ENCODE data around the gene TMEM255A.
A peak's percentile ranks its signal among the peaks of the same experiment; 100 is the strongest.
"Not testable (repeated sequence)": the region's sequence is repeated elsewhere in the genome, so short reads cannot be mapped to it uniquely, and the experiment has no call there.

The TMEM255A gene

DNA sequence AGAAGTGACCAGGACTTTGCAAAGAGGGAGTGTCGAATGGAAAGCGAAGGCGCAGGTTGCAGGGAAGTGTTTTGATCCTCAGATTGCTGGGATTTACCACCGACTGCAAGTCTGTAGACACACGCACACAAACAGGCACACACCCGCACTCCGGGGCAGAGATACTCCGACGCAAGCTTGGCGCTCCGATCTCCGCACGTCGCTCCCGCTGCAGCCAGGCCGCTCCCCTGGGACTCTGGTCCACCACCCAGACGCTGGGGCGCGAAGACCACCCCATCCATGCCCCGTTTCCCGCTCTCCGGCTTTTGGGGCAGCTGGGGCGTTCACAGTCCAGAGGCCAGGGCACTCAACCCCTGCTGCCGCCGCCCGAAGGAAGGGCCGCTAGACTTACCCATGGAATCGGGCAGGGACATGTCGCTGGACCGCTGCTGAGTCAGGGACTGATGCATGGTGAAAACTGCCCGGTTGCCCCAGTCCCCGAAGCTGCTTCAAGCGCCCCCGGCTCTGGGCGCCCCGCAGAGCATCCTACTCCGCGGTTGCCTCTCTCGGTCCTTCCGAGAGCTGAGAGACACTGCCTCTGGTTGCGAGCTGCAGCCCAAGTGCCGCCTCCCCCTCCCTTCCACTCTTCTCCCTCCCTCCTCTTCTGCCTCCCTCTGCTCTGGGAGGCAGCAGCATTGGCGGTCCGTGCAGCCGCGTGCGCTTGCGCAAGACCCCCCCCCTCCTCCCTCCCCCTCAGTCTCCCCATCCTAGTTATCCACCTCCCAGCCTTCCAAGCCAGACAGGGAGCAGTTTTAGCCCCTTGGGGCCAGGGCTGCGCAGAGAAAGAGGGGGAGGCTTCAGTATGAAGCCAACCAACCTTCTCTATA lies at the start of gene TMEM255A:
Gene TMEM255A, minus strand, starts transcription at position 601 of the 866 bp plus-strand sequence. Its CDS starts 152 bp downstream, at position 449.
- no peak for DNase-seq (ENCODE audit: low read depth)

DNA sequence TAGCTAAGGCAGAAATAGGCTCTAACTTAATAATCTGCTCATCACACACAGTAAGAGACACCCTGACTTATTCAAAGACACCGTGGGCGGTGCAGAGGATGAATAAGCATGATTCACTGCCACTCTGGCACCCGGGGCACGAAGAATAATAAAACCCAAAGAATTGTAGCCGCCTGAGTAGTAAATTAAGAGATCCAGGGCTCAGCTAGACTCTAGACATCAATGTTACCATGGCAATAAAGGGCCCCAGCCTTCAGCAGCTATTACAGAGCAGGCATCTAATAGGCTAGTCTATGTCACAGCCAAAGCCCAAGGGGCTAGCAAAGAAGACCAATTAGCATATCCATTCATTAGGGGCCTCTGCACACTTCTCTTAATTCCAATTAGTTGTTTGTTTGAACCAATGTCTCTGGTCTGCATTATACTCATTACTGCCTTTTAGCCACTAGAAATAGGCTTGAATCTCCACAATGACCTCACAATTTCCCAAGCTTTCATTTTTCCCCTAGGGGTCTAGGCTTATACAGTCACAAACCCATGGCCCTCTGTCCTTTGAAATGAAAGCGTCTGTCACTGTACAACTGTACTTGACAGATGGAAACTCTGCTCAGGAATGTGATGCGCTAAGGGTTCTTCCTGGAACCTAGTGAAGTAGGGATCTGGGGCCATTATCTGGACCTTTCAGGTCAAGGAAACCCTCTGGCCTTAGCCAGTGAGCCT lies 47.6 kb upstream of the TMEM255A start:
- DNase-seq (ENCODE audit: low read depth): peak; percentile 23

DNA sequence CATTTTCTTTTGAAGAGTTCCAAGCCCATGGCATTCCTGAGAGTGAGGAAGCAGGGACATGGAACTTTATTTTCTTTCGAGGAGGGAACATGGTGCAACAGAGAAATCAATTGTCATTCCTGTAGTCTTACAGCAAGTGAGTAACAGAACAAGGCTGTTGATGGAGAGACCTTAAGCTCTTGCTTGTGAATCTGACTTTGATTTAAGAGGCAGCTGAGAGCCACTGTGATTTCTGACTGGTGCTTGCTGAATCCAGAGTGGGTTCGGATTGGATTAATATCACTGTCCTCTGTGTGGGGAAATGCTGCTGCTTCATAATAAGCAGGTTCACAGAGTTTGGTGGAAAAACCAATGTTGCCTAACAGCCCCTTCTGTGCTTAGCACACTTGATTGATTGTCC lies 45.9 kb upstream of the TMEM255A start:
- DNase-seq (ENCODE audit: low read depth): no peak

DNA sequence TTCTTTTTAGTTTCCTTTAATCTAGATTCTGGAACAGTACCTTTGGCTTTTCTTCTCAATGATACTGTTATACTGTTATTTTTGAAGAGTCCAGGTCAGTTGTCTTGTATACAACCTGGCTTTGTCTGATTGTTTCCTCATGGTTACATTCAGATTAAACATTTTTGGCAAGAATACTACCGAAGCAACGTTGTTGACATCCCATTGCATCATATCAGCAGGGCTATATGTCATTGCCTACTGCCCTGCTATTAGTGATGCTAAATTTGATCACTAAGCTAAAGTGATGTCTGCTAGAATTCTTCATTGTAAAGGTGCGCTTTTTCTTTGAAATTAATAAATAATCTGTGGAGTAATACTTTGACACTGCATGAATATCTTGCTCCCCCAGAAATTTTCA lies 44.8 kb upstream of the TMEM255A start:
- DNase-seq (ENCODE audit: low read depth): no peak

DNA sequence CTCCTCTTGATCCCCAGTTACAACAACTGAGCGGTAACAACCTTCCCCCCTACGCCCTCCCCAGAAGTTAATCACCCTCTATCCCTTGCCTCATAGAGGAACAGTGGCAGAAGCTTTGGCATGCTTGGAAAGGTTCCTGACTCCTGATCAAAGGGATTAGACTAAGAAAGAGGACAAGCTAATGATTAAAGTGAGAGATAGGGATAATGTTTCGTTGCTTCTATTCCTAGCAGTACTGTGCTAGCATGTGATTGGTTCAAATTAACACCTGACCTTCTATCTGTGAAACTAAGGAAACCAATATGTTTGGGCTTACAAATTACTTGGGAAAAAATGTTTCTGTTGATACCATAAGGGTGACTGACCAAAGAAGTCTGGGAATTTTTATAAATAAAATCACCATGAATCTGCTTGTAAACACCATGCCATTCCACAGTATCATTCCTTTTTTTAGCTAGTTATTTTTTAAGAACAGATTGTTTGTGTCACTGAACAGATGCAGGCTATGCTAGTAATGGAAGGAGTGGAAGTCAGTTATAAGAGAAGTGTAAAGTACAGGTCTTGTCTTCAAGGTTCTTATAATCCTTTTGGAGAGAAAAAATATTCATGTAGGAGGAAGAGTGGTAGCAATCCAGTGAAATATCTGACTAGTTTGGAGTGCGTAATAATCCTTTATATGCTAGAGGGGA lies 39.3 kb upstream of the TMEM255A start:
- DNase-seq (ENCODE audit: low read depth): no peak

DNA sequence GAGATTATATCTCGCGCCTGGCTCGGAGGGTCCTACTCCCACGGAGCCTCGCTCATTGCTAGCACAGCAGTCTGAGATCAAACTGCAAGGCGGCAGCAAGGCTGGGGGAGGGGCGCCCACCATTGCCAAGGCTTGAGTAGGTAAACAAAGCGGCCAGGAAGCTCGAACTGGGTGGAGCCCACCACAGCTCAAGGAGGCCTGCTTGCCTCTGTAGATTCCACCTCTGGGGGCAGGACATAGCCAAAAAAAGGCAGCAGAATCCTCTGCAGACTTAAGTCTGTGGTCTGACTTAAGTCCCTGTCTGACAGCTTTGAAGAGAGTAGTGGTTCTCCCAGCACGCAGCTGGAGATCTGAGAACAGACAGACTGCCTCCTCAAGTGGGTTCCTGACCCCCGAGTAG lies 33.3 kb upstream of the TMEM255A start:
- DNase-seq (ENCODE audit: low read depth): not testable (repeated sequence)

DNA sequence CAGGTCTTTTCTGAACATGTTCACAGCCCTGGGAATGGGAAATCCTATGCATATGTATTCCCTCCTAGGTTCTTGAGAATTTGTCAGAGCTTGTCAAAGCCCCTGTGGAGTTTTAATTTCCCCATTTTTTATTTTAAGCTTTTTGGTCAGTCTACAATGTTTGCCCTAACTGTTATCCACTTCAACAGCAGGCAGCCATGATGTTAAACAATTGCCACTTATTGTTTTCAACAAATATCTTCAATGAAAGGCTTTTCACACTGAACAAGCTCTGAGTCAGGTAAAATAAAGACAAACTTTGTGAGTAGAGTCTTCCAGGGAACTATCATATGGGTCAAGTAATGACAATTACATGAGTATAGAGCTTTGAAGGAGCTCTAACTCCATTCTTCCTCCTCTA lies 25.6 kb upstream of the TMEM255A start:
- no peak for DNase-seq (ENCODE audit: low read depth)

DNA sequence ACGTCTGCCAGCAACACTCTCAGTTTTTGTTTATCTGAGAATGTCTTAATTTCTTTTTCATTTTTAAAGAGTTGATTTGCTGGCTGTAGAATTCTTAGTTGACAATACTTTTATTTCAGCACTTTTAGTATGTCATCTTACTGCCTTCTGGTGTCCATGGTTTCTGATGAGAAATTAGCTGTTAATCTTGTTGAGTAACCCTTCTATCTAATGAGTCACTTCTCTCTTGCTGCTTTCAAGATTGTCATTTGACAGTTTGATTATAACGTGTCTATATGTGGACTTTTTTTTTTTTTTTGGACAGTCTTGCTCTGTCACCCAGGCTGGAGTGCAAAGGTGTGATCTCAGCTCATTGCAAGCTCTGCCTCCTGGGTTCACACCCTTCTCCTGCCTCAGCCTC lies 24.0 kb upstream of the TMEM255A start:
- no peak for DNase-seq (ENCODE audit: low read depth)

DNA sequence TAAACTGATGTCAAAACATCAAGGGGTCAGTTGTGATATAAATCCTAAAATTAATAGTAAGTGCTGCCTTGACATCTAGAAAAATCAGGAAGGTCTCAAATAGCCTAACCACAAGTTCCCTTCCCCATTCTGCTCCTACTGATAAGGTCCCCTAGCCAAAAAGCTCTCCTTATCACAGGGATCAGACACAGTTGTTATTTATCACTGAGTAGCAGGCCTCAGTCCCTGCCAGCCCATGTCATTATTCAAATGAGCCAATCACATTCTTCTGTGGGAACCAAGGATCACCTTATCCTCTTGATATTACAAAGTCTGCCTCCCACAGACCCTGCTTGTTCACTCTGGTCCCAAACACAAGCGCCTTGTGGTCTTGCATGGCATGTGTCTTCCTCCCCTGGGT lies 23.3 kb upstream of the TMEM255A start:
- no peak for DNase-seq (ENCODE audit: low read depth)

DNA sequence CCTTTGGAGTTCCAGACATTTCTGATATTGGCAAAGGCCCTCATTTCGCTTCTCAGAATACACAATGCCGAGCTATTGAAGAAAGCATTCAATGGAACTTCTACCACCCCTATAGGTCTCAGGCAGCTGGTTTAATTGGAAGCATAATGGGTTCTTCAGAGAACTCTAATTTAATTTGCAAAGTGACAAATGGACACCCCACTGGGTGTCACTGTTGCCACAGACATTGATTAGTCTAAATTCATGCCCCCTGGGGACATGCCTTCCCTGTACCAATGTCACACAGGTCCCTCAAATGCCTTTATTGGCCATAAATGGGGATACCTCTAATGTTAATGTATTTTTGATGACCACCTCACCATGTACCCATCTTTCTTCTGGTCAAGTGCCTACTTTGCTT lies 22.9 kb upstream of the TMEM255A start:
- DNase-seq (ENCODE audit: low read depth): no peak

DNA sequence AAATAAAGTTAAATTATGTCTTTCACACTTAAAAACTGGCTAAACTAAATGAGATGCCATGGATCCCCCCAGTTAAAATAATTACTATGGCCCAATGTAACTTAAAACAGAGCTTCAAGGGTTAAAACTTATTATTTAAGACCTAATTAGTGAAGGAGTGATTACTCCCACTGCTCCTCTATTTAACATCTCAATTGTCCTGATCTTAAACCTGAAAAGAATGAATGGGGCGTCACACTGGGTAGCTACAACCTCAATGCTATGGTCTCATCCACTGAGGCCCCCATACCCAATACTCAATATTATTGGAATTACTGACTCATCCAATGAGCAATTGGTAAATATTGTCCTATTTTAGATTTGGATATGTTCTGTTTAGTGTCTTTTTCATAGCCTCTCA lies 21.1 kb upstream of the TMEM255A start:
- DNase-seq (ENCODE audit: low read depth): no peak

DNA sequence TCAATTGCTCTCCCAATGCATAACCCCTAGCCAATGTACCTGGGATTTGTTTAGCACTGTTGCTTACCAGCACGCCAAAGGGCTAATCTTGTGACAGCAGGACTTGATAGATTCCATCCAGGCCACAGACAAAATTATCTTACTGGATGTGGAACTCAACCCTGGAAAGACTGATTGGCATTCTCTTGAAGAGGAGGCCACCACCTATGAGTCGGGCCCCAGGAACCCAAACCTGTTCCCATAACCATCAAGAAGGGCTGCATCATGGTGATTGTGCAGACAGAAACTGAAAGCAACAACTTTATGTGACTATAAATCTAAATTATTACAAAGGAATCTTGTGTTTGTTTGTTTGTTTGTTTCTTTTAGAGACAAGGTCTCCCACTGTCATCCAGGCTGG lies 19.9 kb upstream of the TMEM255A start:
- no peak for DNase-seq (ENCODE audit: low read depth)

DNA sequence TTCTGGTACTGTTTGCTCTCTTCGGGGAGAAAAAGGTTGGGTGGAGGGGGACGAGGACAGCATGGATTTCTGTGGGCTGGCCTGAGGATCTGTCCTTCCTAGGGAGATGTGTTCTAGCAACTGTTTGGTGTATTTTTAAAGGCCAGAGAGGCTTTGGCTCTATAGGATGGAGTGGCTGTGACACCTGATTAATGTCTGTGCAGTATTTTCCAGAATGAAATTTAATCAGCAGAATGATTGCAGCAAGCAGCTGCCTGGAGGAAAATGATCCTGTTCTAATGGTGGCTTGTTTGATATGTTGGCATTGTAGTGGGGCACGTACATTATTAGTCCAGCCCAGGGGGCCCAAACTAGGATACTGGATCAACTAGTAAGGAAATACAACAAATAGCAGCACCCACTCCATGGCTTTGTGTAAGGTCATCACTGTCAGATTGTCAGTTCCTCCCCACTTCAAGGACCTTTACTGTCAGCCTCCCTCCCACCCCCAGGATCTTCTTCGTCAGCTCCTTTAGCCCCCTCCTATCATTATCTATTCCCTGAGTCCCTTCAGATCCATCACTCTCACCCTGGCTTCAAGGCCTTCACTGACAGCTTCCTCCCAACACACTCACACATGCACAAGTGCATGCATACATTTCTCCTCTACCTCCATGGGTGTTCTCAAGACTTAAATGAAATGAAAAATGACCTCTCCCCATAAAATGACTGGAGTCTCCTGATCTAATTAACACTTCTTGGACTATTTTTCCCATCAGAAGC lies 10.4 kb upstream of the TMEM255A start:
- no peak for DNase-seq (ENCODE audit: low read depth)

DNA sequence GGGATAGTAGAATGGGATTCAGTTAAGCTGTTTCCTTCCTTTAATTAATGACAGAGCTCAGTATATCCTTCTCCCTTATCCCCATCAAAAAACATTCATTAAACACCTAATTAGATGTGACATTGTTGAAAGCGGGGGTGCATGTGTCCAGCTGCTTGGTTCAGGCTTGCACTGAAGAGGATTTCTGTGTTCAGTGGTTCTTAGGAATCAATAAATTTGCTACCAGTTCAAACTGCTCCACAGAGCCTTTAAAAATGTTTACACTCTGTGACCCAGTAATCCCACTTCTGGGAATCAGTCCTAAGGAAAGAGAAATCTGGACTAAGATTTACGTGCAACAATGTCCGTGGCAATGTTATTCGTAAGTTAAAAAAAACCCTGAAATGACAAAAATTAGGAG lies 7.2 kb upstream of the TMEM255A start:
- no peak for DNase-seq (ENCODE audit: low read depth)

DNA sequence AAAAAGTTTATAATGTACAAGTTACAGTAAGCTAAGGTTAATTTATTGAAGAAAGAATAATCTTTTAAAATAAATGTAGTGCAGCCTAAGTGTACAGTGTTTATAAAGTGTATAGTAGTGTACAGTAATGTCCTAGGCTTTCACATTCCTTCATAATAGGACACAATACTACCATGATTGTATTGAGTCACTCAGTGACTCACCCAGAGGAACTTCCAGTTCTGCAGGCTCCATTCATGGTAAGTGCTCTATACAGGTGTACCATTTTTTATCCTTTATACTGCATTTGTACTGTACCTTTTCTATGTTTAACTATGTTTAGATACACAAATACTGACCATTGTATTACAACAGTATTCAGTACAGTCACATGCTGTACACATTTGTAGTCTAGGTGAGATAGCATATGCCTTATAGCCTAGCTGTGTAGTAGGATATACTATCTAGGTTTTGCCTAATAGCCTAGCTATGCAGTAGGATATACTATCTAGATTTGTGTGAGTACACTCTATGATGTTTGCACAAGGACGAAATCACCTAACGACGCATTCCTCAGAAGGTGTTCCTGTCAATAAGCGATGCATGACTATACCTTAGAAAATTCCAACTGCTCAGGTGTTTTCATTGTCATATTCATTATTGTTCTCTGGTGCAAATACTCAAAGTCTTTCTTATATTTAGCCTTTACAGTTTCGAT lies 5.5 kb upstream of the TMEM255A start:
- no peak for DNase-seq (ENCODE audit: low read depth)

DNA sequence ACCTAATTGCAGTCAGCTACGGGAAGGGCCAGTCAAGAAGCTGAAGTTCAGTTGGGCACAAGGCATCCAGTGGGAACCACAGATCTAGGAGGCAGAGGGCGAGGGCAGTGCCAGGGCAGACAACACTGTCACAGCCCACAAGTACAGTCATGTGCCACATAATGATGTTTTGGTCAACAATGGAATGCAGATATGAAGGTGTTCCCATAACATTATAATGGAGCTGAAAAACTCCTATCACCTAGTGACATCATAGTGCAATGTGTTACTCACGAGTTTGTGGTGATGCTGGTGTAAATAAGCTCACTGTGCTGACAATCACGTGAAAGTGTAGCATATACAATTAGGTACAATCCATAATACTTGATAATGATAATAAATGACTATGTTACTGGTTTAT lies 4.5 kb upstream of the TMEM255A start:
- no peak for DNase-seq (ENCODE audit: low read depth)

DNA sequence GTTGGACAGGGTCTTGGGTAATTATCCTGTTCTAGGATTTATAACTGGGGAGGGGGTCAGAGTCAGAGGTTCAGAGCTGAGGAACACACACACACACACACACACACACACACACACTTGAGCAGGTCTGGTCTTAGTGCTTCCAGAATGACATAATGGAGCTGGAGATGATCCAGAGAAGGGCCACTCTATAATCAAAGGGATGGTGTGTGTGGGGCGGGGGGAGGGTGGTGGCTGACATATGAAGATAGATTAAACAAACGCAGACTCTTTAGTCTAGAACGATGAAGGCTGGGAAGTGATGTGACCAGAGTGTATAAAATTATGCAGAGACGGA lies 434 bp upstream of the TMEM255A start:
- DNase-seq (ENCODE audit: low read depth): no peak

DNA sequence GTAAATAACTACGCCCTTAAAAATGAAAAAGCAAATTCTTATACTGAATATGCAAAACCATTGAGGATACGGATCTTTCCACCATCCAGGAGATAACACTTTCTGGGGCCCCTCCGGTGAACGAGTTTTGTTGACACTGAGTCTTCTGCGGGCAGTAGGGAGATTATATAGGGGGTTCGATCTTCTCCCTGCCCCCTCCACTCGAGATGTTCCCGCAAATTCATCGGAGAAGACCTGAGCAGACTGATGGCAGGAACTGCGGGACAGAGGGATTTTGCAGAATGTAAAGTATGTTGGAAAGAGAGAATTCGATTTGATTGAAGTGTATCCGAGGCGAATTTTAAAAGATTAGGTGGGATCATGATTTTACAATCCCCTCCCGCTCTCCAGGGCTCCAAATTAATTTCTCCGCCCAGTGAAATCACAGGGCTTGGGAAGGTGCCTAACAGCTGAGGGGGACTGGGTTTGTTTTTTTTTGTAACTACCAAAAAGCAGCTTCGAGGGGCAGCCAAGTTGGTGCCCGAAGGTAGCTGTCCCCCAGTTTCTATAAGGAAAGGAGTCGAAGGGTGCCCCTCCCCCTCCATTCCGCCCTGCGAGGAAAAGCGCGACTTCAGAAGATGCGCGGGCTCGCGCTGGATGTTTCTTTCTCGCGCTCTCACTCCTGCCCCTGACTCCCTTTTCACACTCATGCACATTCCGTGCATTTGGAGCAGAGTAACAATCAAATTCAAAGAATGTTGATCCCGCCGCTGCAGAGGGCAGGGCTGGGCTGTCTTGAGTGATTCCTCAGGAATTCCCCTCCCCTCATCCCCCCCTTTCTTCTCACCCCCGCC lies 1.2 kb downstream of the TMEM255A start:
- DNase-seq (ENCODE audit: low read depth): no peak

DNA sequence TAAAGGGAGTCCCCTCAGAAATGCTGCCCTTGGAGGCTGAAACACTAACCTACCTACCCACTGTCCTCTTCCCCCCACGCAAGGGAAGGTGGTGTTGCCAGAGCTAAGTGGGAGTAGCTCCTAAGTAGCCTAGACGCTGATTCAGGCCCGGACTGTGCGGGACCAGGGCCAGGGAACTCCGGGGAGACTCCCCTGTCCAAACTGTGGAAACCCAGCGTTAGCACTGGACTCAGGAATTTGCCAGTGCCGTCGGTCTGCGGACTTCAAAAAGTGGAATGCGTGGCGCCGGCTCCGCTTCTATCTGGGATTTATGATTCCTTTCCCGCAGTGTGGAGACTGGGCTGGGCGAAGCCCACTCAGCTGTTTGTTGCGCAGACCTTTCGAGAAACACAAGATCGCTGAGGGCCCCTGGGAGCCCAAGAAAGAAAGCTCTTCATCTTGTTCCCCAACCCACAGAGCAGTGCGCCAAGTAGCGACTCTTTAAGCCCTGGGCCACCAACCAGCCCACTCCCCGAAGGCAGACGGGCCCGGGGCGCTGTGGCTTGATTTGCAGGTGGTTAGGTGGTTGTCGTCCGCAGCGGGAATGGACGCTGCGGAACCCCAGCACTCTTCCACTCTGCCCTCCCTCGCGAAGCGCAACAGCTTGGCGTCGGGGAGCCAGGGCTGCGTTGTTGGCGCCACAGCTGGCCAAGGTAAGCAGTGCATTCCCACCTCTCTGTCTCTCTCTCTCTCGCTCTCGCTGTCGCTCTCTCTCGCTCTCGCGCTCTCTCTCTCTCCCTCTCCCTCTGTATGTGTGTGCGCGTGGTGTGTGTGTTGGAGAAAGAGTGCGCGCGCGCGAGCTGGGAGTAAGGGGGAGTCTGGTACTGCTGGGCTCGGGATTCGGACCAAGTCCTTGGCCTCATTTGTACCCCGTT lies 2.0 kb downstream of the TMEM255A start:
- DNase-seq (ENCODE audit: low read depth): peak; percentile 48

DNA sequence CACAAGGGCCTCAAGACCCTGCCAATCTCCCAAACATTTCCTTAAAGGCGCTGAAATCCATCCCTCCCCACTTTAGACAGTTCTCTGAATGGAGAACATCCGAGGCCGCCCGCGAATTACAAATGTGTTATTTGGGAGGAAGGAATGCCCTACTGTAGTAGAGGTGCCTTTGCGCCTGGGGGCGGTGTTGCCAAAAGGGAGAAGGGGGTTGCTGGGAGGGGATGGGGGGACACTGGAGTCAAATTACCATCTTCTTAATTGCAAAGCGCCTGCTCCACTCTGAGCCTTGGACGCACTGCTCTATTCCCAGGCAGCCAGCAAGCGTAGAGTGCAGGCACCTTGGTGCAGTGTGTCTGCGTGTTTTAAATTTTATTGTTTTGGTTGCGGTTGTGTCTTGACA lies 2.7 kb downstream of the TMEM255A start:
- no peak for DNase-seq (ENCODE audit: low read depth)
